Measurements from ENCODE around the gene ZNF555. TPM values are rescaled to one million over a fixed set of nuclear protein-coding genes. Genes with fewer than 3 reads are reported as not detected.

ZNF555 gene
- total and polyA plus RNA-seq, 9 of the 15 experiments (the other 6 are each of a cell fraction or from before 2014, with no cell fraction given), result 2.0 to 6.7 (median 5.4) TPM

- TF ChIP-seq MYBL2 (IDR thresholded peaks at IDR 0.05; ENCODE audit: low read depth) (no peak), MYBL2 (CRISPR knock-in tag; IDR thresholded peaks at IDR 0.05; ENCODE audit: borderline replicate concordance) (no peak), PHF8 (IDR thresholded peaks at IDR 0.05; ENCODE audit: borderline replicate concordance, low read length) (peak; percentile 80; the same call in 1 of the 2 replicates), ATF2 (CRISPR knock-in tag; IDR thresholded peaks at IDR 0.05) (no peak), NELFE (IDR thresholded peaks at IDR 0.05; ENCODE audit: insufficient read depth, insufficient read length) (no peak), CLOCK (CRISPR knock-in tag; IDR thresholded peaks at IDR 0.05; ENCODE audit: borderline replicate concordance) (no peak), KAT7 (CRISPR knock-in tag; IDR thresholded peaks at IDR 0.05; ENCODE audit: borderline replicate concordance) (no peak; the same call in 1 of the 2 replicates), CBX5 (IDR thresholded peaks at IDR 0.05; ENCODE audit: borderline replicate concordance, low read depth) (0 out of 2 replicates have a peak, but pooled peaks have one; percentile 29), EWSR1 (IDR thresholded peaks at IDR 0.05; ENCODE audit: borderline replicate concordance, low read depth, partially characterized antibody) (no peak), ETS2 (tag; IDR thresholded peaks at IDR 0.05; ENCODE audit: borderline replicate concordance, poor library complexity, severe bottlenecking) (no peak), HDAC2 (IDR thresholded peaks at IDR 0.05) (no peak), JUNB (CRISPR knock-in tag; conservative IDR thresholded peaks at IDR 0.05) (no peak), ZNF212 (CRISPR knock-in tag; IDR thresholded peaks at IDR 0.05) (no peak), SRSF1 (IDR thresholded peaks at IDR 0.05; ENCODE audit: low read depth, low read length) (no peak), SOX6 (IDR thresholded peaks at IDR 0.05) (peak; percentile 48; the same call in 1 of the 2 replicates), ZNF445 (CRISPR knock-in tag; IDR thresholded peaks at IDR 0.05; ENCODE audit: low read depth) (peak; percentile 77; the same call in 1 of the 2 replicates), NFXL1 (CRISPR knock-in tag; IDR thresholded peaks at IDR 0.05) (no peak), POLR2AphosphoS2 (IDR thresholded peaks at IDR 0.05; ENCODE audit: low read length) (no peak), ZNF830 (CRISPR knock-in tag; IDR thresholded peaks at IDR 0.05) (no peak), POLR3G (IDR thresholded peaks at IDR 0.05; ENCODE audit: extremely low read depth, insufficient read length, insufficient replicate concordance) (no peak), GMEB1 (CRISPR knock-in tag; IDR thresholded peaks at IDR 0.05) (peak; percentile 91), NFE2 (IDR thresholded peaks at IDR 0.05; ENCODE audit: low read depth) (no peak), BRD4 (IDR thresholded peaks at IDR 0.05) (no peak), ESRRB (CRISPR knock-in tag; IDR thresholded peaks at IDR 0.05; ENCODE audit: borderline replicate concordance) (no peak)
Observed at GRCh38 chr19:2819540-2820111, 21.6 kb upstream of the ZNF555 start, which contains the start of gene ZNF554 (continued).

All from K562 (cell line).